MG63 (cell line): Measurements from ENCODE around the gene RFTN1. TPM values are rescaled to one million over a fixed set of nuclear protein-coding genes. Genes with fewer than 3 reads are reported as not detected.

Source experiments
- DNase-seq: peaks from one replicate; pipeline ENCODE4 v3.0.0-alpha.2; 2020
- H3K27me3 ChIP-seq: fragments of 250-450 bp; sonication (Bioruptor Pico); 2 replicates; pipeline ENCODE4 v1.5.1; 2020; ENCODE audit warnings: mild to moderate bottlenecking, moderate library complexity
- H3K36me3 ChIP-seq: fragments of 250-450 bp; sonication (Bioruptor Pico); 2 replicates; pipeline ENCODE4 v1.5.1; 2020; ENCODE audit warnings: mild to moderate bottlenecking, moderate library complexity
- H3K4me3 ChIP-seq: fragments of 250-450 bp; sonication (Bioruptor Pico); 2 replicates; pipeline ENCODE4 v1.5.1; 2020; ENCODE audit warnings: mild to moderate bottlenecking, moderate library complexity
- H3K9me3 ChIP-seq: fragments of 250-450 bp; sonication (Bioruptor Pico); 2 replicates; pipeline ENCODE4 v1.5.1; 2020; ENCODE audit warnings: mild to moderate bottlenecking, moderate library complexity
- total RNA-seq: library from RNA; depleted of rRNA; stranded (reverse); fragments of >200 nt; shearing (Covaris generic); gene quantifications from 2 replicates; pipeline ENCODE4 v1.2.3, GENCODE V29; 2014; ENCODE audit warnings: low replicate concordance

The RFTN1 gene
- total RNA-seq, 1 experiment from 2014 or later: 44.1 TPM

DNA sequence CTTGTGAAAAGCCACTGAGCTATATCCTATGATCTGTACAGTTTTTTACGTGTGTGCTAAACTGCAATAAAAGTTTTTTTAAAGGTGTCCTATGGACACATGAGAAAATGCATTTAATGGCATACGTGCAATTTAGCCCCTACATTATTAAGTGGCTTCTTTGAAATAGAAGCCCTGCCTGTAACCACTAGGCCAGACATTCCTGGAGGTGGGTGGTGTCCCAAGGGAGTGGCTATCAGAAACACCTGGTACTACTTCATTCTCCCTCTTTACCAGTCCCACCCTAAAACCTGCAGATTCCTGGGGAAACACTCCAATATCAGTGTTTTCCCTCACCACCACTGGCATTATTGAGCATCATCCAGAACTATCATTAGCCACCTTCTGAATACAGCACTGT is 148.5 kb downstream of the RFTN1 start:
- Histone ChIP-seq H3K27me3 (no peaks in the 10 kb centered on the region), H3K36me3 (peaks cover 4% of the 10 kb centered on the region; the same call in 1 of the 2 replicates), H3K9me3 (no peaks in the 10 kb centered on the region), H3K4me3 (no peak overlapping the region)
- DNase-seq: no peak

DNA sequence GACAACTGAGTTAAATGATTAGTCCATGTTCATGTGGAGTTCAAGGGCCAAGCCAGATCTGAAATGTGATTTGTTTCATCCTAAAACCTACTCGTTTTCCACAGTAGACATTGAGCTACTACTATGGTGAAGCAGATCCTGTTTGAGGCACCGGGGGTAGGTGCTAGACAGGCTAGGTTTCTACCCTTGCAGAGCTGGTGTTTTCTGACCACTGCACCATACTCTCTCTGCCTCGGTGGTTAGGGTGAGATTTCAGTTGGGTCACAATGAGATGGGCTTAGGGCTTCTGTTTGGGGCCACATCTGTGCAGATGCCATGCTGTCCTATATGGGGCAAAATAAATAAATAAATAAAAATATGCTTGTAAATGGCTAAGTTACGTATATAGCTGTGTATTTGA is 149.2 kb downstream of the RFTN1 start:
- H3K36me3 ChIP-seq: no peaks in the 10 kb centered on the region; the same call in 1 of the 2 replicates

DNA sequence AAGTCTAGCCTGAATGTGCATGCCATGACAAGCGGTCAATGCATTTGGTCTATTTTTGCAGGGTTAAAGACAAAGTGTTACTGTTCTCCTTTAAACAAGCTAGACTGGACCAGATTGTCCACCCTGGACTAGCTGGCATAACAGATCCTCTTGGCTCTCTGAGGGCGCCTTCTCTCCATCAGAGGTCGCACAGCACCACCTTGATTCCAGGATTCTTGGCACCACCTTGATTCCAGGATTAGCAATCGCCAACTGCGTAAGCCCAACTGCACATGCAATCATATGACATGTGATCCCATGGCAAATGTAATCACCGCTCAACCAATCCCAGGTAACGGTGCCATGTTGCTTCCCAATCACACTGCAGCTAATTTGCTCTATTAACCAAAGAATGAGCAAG is 149.9 kb downstream of the RFTN1 start:
- Histone ChIP-seq H3K36me3 (no peaks in the 10 kb centered on the region; the same call in 1 of the 2 replicates), H3K4me3 (no peak overlapping the region), H3K9me3 (no peaks in the 10 kb centered on the region), H3K27me3 (no peaks in the 10 kb centered on the region)
- no peak for DNase-seq

More for the DNA sequence above, 149.2 kb downstream of the RFTN1 start:
- Histone ChIP-seq H3K4me3 (no peak overlapping the region), H3K9me3 (no peaks in the 10 kb centered on the region), H3K27me3 (no peaks in the 10 kb centered on the region)
- DNase-seq: no peak

DNA sequence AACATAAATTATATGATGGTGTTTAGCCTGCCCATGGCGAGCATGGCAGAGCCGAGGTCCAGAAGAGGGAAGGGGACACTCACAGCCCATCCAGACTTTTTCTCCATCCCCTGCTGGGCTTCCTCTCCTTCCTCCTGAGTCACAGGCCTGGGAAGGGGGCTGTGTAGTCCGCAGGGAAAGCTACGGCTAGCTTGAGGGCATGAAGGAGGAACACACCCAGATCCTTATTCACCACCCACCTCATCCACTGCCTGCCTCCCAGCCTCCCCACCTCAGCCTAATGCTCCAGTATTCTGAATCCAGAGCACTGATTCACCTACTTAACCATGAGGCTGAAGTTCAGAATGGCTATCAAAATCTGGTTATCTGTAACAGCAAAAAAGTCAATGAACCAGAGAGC is 150.7 kb downstream of the RFTN1 start:
- DNase-seq: no peak
- H3K36me3 ChIP-seq: no peaks in the 10 kb centered on the region
- H3K27me3 ChIP-seq: no peaks in the 10 kb centered on the region
- no peak overlapping the region for H3K4me3 ChIP-seq
- H3K9me3 ChIP-seq: no peaks in the 10 kb centered on the region

DNA sequence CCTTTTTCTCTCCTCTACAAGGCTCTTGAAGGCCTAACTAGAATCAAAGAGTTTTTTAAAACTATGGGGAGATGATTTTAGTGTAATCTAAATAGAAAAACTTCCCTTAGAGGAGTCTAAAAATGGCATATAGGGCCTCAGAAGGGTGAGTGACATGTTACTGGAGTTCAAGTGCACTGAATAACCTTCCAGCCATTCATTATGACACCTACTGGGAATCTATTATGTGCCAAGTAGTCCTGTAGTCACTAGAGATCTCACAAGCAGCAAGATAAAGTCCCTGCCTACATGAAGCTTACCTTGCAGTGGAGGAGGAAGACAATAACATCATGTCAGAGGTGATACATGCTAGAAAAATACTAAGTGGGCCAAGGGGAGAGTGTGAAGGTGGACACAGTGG is 152.4 kb downstream of the RFTN1 start:
- no peaks in the 10 kb centered on the region for H3K36me3 ChIP-seq
- no peak for DNase-seq
- no peak overlapping the region for H3K4me3 ChIP-seq
- no peaks in the 10 kb centered on the region for H3K27me3 ChIP-seq
- H3K9me3 ChIP-seq: no peaks in the 10 kb centered on the region

DNA sequence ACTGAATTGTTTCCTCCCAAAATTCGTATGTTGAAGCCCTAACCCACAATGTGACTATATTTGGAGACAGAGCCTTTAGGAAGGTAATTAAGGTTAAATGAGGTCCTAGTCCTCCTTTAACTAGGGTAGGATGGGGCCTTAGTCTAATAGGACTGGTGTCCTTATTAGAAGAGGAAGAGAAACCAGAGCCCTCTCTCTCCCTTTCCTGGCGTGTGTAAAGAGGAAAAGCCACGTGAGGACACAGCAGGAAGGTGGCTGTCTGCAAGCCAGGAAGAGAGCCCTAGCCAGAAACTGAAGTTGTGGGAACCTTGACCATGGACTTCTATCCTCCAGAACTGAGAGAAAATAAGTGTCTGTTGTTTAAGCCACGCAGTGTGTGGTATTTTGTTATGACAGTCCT is 154.2 kb downstream of the RFTN1 start:
- no peak for DNase-seq
- no peaks in the 10 kb centered on the region for H3K27me3 ChIP-seq
- no peaks in the 10 kb centered on the region for H3K36me3 ChIP-seq
- no peak overlapping the region for H3K4me3 ChIP-seq
- no peaks in the 10 kb centered on the region for H3K9me3 ChIP-seq

DNA sequence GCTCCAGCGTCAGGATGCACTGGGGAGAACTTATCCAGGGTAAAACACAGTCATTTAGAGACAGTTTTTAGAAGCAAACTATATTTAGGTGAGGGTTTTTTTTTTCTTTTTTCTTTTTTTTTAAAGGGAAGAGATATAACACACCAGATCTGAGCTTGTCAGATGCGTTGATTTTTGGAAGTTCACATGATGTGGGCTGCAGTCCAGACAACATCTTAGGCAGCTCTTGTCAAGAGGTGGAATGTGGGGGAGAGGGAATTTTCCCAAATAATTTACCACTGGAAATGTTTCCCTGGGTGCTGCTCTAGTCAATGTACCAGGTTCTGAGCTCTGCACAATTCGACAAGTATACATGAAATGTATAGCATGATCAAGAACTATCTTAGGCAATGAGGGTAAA is 155.2 kb downstream of the RFTN1 start:
- Histone ChIP-seq H3K36me3 (no peaks in the 10 kb centered on the region), H3K9me3 (no peaks in the 10 kb centered on the region), H3K27me3 (no peaks in the 10 kb centered on the region), H3K4me3 (no peak overlapping the region)
- no peak for DNase-seq

DNA sequence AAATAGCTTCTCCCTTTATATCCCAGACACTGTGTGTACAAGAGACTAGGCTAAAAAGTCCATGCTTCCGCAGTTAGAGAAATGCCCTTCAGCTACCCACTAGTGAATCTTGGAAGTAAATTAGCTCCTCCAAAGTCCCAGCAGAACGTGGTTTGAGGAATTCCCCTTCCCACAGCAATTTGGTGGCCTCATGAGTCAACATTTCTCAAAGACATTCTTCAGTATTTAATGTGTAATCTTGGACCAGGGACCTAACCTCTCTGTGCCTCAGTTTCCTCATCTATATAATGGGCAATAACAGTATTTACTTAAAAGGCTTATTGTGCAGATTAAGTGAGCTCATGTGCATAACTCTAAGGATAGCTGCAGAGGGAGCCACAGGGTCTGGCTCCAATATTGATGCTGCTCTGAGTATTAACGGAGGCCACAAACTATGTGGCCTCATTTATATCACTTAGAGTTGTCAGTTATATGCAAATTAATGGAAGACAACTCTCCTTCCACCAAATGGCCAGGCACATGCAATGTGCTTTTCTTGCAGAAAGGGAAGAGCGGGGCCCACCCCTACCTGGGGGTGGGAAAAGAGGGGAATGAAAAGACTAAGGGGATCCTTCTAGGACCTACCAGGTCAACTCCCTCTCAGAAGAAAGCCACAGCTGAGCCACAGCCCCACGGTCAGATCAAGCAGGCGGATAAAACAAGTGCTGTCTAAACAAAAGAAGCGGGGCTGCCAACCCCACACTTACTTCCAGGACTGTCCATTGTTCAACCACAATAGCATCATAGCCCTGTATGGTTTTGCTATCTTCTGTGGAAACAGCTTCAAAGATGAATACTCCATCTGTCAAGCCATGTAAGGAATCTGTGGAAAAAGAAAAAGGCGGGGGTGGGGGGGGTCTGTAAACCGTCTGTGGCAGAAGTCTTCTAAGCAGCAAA is 156.0 kb downstream of the RFTN1 start:
- Histone ChIP-seq H3K36me3 (no peaks in the 10 kb centered on the region), H3K9me3 (no peaks in the 10 kb centered on the region), H3K4me3 (no peak overlapping the region), H3K27me3 (no peaks in the 10 kb centered on the region)
- DNase-seq: no peak

DNA sequence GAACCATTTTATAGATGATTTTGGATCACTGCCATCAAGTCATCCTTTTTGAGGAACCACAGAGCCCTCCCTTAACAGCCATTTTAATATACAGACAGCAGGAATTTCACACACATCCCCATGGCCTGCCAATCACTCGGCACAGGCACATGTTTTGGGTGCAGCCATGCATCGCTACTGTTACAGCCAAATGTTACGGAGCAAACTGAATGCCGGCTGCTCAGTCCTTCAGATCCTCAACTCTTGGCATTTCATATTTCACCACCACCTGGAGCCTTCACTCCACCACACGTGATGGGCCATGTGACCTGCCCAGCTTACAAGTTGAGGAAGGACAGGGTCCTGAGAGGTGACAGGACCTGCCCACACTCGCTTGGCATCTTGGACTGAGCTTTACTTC is 157.7 kb downstream of the RFTN1 start:
- DNase-seq: no peak
- H3K4me3 ChIP-seq: no peak overlapping the region
- H3K27me3 ChIP-seq: no peaks in the 10 kb centered on the region
- no peaks in the 10 kb centered on the region for H3K9me3 ChIP-seq
- H3K36me3 ChIP-seq: no peaks in the 10 kb centered on the region

DNA sequence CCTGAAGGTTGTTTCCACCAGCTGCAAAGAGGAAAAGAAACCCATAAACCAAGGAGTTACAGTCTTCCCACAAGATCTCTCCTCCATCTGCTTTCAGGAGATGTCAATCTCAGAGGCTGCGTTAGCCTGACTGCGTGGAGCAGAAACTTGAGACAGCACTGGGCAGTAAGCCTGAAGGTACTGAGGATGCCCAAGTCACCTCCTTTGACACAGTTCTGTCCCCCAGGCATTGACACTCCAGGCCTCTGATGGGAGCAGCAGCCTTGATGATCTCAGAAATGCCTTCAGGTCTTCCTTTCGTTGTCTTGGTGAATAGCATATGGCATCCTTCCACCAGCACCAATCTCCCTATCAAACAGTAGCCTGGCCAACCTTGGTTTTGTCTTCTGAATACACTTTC is 159.2 kb downstream of the RFTN1 start:
- DNase-seq: no peak
- H3K4me3 ChIP-seq: no peak overlapping the region
- H3K27me3 ChIP-seq: no peaks in the 10 kb centered on the region
- H3K9me3 ChIP-seq: no peaks in the 10 kb centered on the region
- peaks cover 3% of the 10 kb centered on the region; the same call in 1 of the 2 replicates for H3K36me3 ChIP-seq

DNA sequence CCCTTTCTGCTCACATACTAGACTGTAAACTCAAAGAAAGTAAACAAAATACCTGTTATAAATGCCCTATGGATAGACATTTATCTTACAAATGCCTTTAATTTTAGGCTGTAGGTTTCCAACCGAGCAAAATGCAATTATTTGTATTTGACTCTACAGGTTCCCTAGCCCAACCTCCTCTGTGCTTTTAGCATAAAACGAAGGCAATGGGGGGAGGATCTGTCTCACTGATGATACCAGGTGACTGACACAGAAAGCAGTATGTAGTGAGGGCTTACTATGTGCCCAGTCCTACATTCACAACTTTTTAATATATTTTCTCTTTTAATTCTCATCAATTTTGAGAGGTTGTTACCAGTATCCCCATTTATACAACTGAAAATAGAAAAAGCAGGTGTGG is 161.1 kb downstream of the RFTN1 start:
- H3K9me3 ChIP-seq: no peaks in the 10 kb centered on the region
- no peaks in the 10 kb centered on the region for H3K27me3 ChIP-seq
- peaks cover 6% of the 10 kb centered on the region; the same call in 1 of the 2 replicates for H3K36me3 ChIP-seq
- DNase-seq: no peak
- H3K4me3 ChIP-seq: no peak overlapping the region

DNA sequence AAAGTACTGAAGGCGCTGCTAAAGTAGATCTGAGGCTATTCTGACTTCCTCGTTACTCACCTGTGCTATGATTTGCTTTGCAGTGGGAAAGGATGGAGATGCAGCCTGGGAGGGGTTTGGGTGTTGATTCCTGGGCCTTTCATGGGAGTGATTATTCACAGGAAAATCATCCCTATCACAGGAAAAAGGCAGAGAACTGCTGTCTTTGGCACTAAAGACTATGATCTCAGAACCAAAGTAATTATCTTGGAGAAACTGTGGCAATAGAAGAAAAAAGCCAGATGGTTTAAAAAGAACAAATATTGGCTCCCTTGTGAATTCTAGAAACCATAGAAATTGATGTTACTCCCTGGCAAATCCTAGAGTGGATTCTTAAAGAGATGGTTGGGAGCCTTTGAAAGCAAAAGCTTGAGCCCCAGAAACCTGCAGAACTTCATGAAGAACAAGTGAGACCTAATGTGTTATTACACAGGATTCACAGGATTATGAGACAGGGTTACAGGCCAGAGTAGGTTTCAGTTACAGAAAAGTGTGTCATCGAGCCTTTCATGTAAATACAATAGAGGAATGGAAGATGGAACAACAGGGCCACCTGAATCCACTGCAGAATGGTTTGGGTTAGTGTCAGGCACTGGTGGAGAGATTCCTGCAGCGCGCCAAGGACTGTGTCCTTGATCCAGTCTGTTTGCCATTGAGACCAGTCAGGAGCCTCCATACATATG is 162.7 kb downstream of the RFTN1 start:
- DNase-seq: no peak
- Histone ChIP-seq H3K4me3 (no peak overlapping the region), H3K36me3 (peaks cover 6% of the 10 kb centered on the region; the same call in 1 of the 2 replicates), H3K9me3 (no peaks in the 10 kb centered on the region), H3K27me3 (no peaks in the 10 kb centered on the region)

DNA sequence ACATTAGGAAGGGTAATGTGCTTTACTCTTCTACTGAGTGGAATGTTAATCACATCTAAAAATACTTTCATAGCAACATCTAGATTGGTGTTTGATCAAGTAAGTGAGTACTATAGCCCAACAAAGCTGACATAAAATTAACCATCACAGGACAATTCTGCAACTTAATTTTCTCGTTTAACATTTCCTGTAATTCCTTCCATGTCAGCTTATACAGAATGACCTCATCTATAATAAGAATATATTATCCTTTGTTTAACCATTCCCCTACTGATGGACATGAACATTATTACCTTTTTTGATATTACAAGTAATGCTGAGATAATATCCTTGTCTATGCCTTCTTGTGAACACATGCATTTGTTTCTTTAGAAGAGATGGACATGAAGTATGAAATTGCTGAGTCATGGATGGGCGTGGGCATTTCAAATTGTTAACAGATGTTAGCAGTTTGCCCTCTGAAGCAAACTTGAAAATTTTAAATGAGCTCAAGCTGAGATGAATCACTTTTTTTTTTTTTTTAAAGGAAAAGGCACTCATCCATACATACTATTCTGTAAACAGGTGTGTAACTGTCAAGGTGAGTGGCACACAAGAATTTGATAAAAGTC is 163.4 kb downstream of the RFTN1 start:
- H3K36me3 ChIP-seq: peaks cover 6% of the 10 kb centered on the region; the same call in 1 of the 2 replicates
- peak; percentile 63 for DNase-seq
- H3K4me3 ChIP-seq: no peak overlapping the region
- H3K27me3 ChIP-seq: no peaks in the 10 kb centered on the region
- no peaks in the 10 kb centered on the region for H3K9me3 ChIP-seq

DNA sequence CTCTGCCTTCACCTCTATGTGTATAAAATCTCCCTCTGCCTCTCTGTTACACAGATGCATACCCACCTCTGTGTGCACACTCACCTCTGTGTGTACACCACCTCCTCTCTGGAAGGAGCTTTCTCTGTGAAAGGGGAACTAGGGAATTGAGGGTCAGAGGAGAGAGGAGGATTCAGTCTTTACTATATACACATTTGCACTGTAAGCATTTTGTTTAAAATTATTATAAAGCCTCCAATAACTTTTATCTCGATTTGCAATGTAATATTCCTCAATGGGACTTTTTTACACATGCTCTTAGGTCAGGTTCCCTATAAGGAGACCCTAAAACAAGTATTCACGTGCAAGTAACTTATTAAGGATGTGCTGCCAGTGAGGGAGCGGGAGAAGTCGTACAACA is 166.0 kb downstream of the RFTN1 start:
- no peaks in the 10 kb centered on the region for H3K27me3 ChIP-seq
- peaks cover 6% of the 10 kb centered on the region; the same call in 1 of the 2 replicates for H3K36me3 ChIP-seq
- no peak for DNase-seq
- no peaks in the 10 kb centered on the region for H3K9me3 ChIP-seq
- H3K4me3 ChIP-seq: no peak overlapping the region

DNA sequence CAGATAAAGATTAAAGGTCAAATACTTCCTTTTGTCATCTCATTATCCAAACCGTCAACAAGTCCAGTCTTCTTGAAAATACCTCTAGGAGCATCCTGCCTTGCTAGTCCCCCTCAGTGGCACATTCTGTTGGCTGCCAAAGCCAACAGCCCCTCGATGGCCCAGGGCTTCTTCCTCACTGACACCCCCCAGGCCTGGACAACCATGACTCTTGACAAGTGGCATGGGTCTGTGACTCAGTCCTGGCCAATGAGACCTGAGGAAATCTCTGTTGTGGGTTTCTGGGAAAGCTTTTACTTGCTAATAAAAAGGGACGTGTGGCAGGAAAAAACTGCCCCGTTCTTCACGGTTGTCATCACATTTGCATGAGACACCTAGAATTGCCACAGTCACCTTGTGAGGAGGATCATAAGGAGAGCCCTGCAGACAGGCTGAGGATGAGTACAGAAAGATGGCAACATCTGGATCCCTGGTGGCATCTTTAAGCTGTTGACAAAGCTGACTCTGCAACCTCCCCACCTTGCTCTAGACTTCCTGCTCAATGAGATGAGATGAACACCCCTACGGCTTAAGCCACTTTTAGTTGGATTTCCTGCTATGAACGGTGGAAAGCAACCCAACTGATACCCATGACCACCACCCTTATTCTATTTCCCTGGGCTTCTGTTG is 167.0 kb downstream of the RFTN1 start:
- no peak for DNase-seq
- H3K4me3 ChIP-seq: no peak overlapping the region

DNA sequence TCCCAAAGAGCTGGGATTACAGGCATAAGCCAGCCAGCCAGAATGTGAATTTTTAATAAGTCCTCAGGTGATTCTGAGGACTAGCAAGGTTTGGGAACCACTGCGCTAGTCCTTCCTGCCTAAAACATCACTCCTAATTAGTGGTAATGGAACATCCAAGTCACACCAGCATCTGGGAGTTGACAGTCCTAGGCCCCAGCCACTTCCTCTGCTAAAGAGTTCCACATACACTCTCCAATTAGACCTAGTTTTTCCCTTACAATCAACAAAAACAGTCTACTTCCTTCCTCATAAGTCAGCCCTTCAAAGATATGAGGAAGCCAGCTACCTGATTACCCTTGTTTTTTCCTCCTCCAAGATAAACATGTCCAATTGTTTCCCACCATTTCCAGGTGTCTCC is 170.4 kb downstream of the RFTN1 start:
- no peaks in the 10 kb centered on the region for H3K36me3 ChIP-seq
- no peaks in the 10 kb centered on the region for H3K27me3 ChIP-seq
- H3K9me3 ChIP-seq: no peaks in the 10 kb centered on the region
- no peak overlapping the region for H3K4me3 ChIP-seq
- no peak for DNase-seq

More for the DNA sequence above, 167.0 kb downstream of the RFTN1 start:
- Histone ChIP-seq H3K9me3 (no peaks in the 10 kb centered on the region), H3K36me3 (peaks cover 6% of the 10 kb centered on the region; the same call in 1 of the 2 replicates), H3K27me3 (no peaks in the 10 kb centered on the region)

DNA sequence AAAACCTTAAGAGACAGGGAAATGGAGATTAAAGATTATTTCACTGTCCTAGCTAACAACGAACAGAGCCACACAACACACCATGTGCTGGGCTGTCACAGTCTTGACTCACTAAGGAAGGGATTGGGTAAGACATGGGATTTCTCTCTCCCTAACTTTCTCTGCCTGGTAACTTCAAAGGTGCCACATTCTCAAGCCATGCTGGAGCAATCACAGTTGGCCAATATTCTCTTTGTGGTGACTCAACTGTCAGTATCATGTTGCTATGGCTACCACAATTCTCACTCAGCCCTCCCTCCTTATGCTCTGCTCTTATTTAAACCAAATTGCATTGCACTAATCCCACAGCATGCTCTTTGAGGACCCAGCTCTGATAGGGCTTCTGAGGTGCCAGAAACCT is 174.5 kb downstream of the RFTN1 start:
- no peaks in the 10 kb centered on the region for H3K27me3 ChIP-seq
- H3K9me3 ChIP-seq: no peaks in the 10 kb centered on the region
- DNase-seq: peak; percentile 36
- no peaks in the 10 kb centered on the region for H3K36me3 ChIP-seq
- H3K4me3 ChIP-seq: no peak overlapping the region
